ENCODE measurements around the gene ZC3H12A.

ZC3H12A gene

DNA sequence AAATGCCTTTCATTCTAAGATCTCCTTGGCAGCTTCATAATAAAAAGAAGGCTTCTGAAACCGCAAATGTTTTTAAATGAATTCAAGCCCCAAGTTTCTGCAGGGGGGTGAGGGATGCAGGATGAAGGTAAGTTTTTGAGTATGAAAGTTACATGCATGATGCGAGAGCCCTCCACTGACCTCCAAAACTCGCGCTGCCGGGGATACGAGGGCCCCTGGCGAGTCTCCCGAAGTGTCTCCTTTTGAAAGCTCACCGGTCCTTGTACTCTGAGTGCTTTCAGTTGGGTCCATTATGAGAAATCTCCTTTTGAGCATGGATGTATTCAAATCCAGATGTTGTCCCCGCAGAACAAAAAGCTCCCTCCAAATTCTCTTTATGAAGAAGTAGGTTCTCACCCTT lies 18.9 kb upstream of the ZC3H12A start:
- DNase-seq (ENCODE audit: low read depth in 2 of 2) = no peak

GRCh38 chr1:37456614-37457013 lies 17.8 kb upstream of the ZC3H12A start:
- no peak for DNase-seq (ENCODE audit: low read depth in 2 of 2)

- no peak for DNase-seq (ENCODE audit: low read depth in 2 of 2)
Measured at GRCh38 chr1:37458551-37458950, 15.8 kb upstream of the ZC3H12A start.

GRCh38 chr1:37461698-37462436 lies 12.5 kb upstream of the ZC3H12A start:
- DNase-seq (ENCODE audit: low read depth in 2 of 2) = no peak

DNA sequence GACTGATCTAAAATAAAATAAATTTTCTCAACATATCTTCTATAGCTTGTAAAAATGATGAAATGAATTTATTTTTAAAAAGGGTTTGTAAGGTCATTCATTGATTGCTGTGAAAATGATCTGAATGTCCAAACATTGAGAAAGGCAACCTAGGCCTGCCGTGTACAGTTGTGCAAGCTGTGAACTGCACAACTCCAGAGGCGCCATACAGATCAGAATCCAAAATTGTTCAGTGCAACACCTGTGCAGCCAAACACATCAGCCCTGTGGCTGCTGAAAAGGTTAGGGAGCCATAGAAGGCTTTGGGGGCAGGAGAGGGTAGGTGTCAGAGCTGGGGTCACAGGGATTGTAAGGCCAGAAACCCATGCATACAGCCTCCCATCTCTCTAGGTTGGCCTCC lies 9.9 kb upstream of the ZC3H12A start:
- no peak for DNase-seq (ENCODE audit: low read depth in 2 of 2)

GRCh38 chr1:37465593-37466517 lies 8.5 kb upstream of the ZC3H12A start:
- DNase-seq (ENCODE audit: low read depth in 2 of 2) = no peak

DNA sequence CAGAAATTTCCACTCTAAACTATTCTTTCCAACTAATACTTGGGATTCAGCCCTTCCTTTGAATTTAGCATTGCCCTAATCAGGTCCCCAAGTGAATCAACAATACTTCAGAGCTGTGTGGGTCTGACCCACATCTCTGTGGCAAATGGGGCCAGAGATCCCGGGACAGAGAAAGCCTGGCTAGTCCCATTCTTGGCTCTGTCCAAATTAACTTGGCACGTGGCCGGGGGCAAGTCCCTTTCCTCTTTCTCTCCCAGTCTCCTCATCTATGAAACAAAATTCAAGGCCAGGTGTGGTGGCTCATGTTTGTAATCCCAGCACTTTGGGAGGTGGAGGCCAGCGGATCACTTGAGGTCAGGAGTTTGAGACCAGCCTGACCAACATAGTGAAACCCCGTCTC lies 6.3 kb upstream of the ZC3H12A start:
- DNase-seq (ENCODE audit: low read depth in 2 of 2) = no peak

DNA sequence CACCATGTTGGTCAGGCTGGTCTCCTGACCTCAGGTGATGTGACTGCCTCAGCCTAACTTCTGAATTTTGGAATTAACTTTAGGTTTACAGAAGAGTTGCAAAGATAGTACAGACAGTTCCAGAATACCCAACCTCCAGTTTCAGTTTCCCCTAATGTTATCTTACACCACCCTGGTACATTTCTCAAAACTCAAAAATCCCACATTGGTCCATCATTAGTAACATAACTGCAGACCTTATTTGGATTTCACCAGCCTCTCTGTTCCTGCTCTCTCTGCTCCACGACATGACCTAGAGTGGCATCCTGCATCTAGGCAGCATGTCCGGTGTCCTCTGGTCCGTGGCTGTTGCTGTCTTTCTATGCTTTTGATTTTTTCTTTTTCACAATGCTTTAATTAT lies 5.0 kb upstream of the ZC3H12A start:
- no peak for DNase-seq (ENCODE audit: low read depth in 2 of 2)

DNA sequence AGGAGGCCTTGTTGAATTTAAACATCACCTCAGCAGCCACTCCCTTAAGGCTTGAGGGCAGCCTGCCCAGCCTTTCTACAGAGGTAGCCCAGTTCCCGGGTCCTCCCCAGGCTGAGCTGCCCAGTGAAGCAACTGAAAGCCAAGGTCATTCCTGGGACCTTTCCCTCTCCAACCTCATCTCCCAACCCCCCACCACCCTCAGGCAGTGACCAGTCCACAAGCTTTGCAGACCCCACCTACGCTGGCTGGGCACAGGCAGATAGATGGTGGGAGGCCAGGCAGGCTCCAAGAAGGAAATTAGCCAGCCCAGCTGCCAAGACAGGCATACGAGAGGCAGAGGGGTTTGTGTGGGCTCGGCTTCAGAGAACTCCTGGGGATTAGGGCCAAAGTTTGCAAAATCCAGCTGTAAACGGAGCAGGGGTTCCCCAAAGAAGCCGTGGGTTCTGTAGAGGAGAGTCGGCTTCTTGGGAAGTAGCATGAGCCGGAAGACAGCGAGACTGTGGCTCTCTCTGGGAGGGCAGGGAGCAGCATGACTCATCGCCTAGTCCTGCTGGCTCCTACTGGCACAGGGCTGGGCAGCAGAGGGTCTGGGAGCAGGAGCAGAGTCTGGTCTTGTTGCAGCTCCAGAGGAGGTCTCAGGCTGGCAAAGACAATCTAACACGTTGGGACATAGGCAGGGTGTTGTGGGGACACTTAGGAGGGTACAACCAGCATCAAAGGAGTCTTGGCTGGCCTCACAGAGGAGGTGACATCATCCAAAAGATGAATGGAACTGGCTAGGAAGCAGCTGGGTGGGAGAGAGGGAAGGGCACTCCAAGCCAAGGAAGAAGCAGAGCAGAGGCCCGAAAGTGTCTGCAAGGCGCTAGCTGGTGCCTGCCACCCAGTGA lies 2.8 kb upstream of the ZC3H12A start:
- DNase-seq (ENCODE audit: low read depth in 2 of 2) = no peak

- DNase-seq (ENCODE audit: low read depth in 2 of 2) = no peak
Measured at GRCh38 chr1:37472281-37472680, 2.1 kb upstream of the ZC3H12A start.

DNA sequence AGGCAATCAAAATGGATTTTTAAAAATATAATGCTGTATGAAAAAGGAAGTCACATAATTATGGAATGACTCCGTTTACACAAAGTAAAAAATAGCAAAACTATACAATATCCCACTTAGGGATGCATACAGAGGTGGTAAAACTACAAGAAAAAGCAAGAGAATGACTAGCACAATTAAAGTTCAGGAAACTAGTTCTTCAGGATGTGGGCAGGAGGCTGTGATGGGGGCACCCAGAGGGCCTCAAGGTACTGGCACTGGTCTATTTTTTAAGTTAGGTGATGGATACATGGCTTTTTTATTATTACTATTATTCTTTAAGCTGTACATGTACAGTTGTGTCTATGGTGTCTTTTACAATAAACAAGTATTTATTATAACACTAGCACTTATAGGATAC lies 1.4 kb upstream of the ZC3H12A start:
- DNase-seq (ENCODE audit: low read depth in 2 of 2) = no peak

- no peak for DNase-seq (ENCODE audit: low read depth in 2 of 2)
Measured at GRCh38 chr1:37473431-37474045, 842 bp upstream of the ZC3H12A start.

- DNase-seq (ENCODE audit: low read depth in 2 of 2) = no peak
Measured at GRCh38 chr1:37474697-37475379, 458 bp downstream of the ZC3H12A start.

GRCh38 chr1:37475380-37476086 lies 1.2 kb downstream of the ZC3H12A start:
- no peak for DNase-seq (ENCODE audit: low read depth in 2 of 2)

- DNase-seq (ENCODE audit: low read depth in 2 of 2) = no peak
Measured at GRCh38 chr1:37476087-37476452, 1.7 kb downstream of the ZC3H12A start.

DNA sequence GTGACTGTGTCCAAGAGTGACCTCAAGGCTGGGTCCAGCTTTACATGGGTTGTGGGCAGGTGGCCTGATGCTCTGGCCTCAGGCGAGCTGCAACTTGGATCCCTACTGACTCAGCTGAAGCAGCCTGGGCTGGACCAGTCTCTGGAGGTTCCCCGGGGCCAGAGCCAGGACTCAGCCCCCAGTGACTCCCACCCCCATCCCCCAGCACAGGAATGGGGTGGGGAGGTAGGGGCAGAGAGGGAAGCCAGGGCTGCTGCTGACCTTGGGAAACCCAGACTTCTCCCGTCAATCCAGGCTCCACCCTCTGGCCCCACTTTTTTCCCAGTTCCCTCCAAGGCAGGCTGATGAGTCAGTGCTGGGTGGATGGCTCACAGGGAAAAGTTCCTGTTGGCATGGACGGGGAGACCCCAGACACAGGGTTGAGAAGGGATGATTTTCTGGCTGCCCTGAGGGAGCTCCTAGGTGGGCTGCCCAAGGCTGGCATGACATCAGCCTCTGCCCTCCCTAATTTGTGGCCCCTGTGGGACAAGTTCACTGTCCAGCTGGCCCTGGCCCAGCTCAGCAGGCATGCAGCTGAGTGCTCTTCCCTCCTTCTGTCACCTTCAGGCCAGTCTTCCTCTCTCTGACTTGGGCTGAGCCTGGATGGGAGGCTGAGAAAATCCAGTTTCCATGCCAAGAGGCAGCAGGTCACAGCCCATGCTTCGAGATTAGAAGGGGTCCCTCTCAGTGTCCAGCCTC lies 2.2 kb downstream of the ZC3H12A start:
- DNase-seq (ENCODE audit: low read depth in 2 of 2) = no peak

DNA sequence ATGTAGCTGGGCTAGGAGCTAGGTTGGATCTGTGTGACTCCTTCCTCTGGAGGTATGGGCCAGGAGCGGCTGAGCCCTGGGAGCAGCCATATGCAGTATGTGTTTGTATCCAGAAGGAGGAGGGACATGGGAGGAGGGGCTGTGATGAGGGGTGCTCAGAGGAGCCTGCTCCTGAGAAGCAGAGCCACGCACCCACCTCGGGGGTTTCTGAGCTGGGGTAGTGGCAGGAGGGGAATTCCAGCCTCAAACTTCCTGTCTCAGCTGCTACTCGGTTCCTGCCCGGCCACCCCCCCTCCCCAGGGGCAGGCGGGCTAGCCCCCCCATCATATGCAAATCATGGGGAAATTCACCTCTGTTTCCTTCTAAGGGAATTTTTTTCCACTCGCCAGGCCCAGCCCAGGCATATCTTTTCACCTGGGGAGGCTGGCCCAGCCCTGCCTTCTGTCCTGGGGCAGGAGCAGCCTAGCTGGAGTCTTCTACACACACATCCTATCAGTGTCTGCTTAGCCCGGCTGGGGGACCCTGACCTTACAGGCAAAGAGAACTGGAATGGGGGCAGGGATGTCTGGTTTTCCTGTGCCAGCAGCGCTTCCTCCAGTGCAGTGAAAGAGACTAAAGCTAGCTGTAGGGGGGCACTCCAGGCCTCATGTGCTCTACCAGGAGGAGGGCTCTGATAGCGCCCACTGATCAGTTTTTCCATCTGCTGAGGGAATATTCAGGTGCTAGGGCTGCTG lies 3.0 kb downstream of the ZC3H12A start:
- DNase-seq (ENCODE audit: low read depth in 2 of 2) = peak; percentile 65 to 80

- DNase-seq (ENCODE audit: low read depth in 2 of 2) = no peak
Measured at GRCh38 chr1:37477946-37478345, 3.6 kb downstream of the ZC3H12A start.

DNA sequence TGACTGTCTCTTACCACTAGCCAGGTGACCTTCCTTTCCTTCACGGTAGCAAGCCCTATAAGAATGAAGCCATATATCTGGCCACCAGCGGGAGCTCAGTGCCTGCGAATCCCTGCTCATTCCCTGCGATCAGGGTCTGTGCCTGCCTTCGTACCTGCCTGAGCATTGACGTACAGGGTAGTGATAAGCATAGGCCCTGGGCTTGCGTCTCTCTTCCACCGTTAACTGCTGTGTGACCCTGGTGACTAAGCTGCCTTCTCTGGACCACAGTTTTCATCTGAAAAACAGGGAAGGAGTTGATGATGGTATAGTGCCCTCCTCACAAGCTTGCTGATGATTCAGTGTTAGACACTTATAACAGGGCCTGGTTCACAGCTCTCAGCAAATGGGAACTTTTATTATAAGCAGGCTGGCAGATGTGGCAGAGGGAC lies 4.1 kb downstream of the ZC3H12A start:
- no peak for DNase-seq (ENCODE audit: low read depth in 2 of 2)
